Suprapubic skin (tissue), 3 donors: ENCODE data around the gene NPAS2.

Experiments
- CTCF ChIP-seq, 2 donors: fragments of 200-600 bp in 1 of 2; fragments of 450-650 bp in 1 of 2; sonication (generic) in 1 of 2; IDR thresholded peaks; one replicate each; pipeline ENCODE4 v1.5.1; 2016 to 2019; ENCODE audit warnings: antibody characterized with exemption in 2 of 2, mild to moderate bottlenecking in 1 of 2, moderate library complexity in 1 of 2
- POLR2AphosphoS5 ChIP-seq, 3 donors: sonication (generic); formaldehyde crosslinking; IDR thresholded peaks; one replicate each; pipeline ENCODE4 v1.6.1; 2017; ENCODE audit warnings: antibody characterized with exemption in 3 of 3

- no peak for TF ChIP-seq CTCF (IDR thresholded peaks at IDR 0.05)
- no peak for TF ChIP-seq POLR2AphosphoS5 (IDR thresholded peaks at IDR 0.05)
These were observed 33.3 kb downstream of the NPAS2 start for GRCh38 chr2:100852999-100853908.
